NCI-H82 (cell line): ENCODE measurements around the gene ADAMTS20.

Source experiments
- DNase-seq: peaks from one replicate; lab custom pipeline; 2025; lab: John Stamatoyannopoulos, UW

ADAMTS20 gene

GRCh38 chr12:43310596-43310995 lies 241.4 kb downstream of the ADAMTS20 start:
- no peak for DNase-seq

- DNase-seq, result no peak
These were observed 242.0 kb downstream of the ADAMTS20 start for GRCh38 chr12:43309959-43310358.

- DNase-seq, result no peak
These were observed 243.2 kb downstream of the ADAMTS20 start for GRCh38 chr12:43308776-43309175.

GRCh38 chr12:43307126-43307525 lies 244.9 kb downstream of the ADAMTS20 start:
- DNase-seq, result no peak

DNA sequence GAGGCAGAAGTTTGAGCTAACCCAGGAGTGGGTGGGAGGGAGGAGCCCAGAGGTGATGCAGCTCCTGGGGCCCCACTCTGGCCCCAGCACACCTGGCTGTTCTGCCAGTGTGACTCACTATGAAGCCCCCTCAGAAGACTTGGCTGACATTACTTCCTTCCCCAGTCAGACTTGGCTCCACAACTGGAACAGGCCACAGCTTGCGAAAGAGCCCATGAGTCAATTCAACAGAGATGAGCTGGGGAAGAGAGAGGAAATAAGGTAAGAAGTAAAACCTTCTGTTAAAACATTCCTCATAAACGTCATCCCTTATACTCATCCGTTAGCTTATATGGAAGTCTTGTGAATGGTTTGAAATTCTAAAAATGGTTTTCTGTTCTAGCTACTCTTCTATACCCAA lies 245.9 kb downstream of the ADAMTS20 start:
- DNase-seq, result no peak

DNA sequence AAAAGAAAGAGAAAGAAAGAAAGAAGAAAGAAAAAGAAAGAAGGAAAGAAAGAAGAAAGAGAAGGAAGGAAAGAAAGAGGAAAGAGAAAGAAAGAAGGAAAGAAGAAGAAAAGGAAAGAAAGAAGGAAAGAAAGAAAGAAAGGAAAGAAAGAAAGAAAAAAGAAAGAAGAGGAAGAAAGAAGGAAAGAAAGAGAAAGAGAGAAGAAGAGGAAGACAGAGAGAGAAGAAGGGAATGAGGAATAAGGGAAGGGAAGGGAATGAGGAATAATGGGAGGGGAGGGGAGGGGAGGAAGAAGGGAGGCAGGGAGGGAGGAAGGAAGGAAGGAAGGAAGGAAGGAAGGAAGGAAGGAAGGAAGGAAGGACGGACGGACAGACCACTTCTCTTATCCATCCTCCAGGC lies 246.9 kb downstream of the ADAMTS20 start:
- DNase-seq, result no peak
